GM19455 (cell line): ENCODE data around the gene LSM14B.

ENCODE experiments used
- ATAC-seq: cut with Tn5 transposase; IDR thresholded peaks from one replicate; pipeline ENCODE4 v1.9.1; 2021; ENCODE audit not compliant: unreplicated experiment

Gene LSM14B

DNA sequence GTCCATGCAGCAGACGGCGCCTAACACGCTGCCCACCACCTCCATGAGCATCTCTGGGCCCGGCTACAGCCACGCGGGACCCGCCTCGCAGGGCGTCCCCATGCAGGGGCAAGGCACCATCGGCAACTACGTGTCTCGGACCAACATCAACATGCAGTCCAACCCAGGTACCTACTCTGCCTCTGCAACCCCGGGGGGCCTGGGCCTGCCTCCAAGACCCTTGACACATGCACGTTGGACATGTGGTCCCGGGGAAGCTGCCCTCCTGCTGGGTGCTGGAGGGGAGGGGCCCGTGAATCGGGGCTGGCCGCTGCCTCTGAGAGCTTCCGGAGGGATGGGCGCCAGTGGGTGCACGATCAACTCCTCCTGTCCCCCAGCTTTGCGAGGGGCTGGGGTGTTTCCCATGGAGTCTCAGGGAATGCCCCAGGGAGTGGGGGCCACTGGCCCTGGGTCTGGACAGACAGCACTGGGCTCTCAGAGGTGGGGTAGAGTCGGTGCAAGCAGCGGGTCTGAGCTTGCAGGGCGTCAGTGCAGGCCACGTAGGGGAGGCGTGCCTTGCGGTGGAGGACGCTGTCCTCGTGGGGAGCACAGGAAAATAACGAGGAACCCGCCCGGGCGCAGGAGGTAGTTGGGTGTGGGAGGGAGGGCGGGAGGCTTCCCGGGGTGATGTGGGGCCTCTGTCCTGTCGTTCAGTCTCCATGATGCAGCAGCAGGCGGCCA lies 40.6 kb downstream of the LSM14B start:
- no peak for ATAC-seq

DNA sequence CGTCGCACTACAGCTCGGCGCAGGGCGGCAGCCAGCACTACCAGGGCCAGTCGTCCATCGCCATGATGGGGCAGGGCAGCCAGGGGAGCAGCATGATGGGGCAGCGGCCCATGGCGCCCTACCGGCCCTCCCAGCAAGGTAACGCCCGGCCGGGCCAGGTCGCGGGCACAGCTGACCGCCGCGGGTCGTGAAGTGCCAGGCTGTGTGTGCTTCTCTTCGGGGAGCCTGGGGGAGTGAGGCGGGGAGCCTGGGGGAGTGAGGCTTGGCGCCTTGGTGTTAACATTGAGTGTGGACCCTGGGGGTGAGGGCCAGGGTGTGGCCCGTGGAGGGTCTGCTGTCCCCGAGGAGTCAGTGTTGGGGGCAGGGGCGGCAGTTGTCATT lies 41.2 kb downstream of the LSM14B start:
- no peak for ATAC-seq

DNA sequence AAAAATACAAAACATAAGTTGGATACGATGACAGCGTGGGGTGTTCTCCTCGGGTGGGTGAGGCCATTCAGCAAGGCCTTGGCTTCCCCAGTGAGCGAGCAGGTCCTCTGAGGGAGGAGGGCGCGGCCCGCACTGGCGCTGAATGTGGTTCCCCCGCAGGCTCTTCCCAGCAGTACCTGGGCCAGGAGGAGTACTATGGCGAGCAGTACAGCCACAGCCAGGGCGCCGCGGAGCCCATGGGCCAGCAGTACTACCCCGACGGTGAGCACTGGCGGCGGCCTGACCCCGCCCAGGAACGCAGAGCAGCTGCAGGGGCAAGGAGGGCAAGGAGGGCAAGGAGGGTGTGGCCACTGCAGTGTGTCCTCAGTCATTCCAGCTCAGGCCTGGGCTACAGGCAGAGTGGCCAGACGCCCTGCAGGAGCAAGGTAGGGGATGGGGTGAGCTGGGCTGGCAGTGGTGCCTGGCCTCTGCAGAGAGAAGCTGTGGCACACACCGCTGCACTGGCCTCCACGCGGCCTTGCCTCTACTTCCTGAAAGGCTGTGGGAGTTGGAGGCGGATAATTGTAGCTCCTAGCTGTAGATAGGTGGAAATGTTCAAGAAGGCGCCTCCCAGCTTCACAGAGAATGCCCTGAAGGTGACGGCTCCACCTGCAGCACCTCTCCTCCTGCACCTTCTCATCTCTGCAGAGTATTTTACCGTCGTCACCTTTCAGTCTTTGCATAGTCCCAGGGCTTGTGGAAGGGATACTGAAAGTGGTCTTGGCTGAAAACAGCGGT lies 41.9 kb downstream of the LSM14B start:
- ATAC-seq, result no peak

DNA sequence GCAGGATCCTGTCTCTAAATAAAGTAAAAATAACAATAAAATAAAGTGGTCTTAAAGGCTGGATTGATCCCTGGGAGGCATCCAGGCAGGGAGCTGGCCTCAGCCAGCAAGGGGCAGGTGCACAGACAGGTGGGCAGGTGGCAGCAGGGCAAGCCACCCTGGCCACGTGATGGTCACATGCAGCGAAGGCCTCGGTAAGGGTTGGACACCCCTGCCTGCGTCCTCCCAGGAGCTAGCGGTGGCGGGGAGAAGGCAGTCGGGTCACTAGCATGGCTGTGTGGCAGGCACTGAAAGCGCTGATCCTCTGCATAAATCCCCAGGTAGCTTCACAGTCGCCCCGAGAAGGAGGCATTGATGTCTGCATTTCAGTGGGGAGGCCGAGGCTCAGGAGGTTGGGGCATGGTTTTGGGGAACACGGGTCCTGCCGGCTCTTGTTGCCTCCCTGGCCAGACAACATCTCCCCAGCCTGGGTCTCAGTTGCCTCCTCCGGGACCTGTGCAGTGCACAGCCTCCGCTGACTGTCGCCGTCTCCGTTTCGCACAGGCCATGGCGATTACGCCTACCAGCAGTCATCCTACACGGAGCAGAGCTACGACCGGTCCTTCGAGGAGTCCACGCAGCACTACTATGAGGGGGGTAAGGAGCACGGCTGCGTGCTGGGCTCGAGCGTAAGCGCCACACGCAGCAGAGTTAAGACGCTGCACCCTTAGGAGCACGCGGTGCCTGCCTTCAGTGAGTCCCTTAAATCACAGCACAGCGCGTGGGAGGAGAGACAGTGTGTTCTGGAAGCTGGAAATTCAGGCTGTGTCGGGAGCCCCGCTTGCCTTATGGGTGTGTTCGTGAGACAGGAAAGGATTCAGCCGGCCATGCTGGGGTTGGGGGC lies 42.8 kb downstream of the LSM14B start:
- no peak for ATAC-seq

DNA sequence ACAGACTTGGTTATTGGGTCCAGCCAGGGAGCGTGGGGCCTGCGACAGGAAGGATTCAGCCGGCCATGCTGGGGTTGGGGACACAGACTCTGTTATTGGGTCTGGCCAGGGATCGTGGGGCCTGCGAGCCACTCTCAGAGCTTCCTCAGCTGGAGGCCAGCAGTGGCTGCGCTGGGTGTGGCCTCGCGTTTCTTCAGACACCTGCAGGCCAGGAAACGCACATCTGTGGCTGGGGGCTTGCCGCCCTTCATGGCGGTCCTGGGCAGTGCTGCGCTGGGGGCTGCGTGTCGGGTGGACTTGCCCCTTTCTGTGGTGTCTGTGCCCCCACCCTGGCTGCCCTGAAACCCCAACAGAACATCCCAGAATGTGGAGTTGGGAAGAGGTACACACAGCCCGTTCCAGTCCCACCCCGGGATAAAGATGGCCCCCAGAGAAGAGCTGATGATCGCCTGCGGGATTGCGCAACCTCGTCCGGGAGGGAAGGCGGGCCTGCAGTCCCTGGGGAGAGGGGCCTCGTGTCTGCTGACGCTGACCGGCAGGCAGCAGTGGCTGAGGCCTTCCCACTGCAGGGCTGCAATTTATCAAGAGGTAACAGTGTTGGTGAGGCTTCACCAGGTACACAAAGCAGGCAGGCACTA lies 43.6 kb downstream of the LSM14B start:
- ATAC-seq, result no peak

DNA sequence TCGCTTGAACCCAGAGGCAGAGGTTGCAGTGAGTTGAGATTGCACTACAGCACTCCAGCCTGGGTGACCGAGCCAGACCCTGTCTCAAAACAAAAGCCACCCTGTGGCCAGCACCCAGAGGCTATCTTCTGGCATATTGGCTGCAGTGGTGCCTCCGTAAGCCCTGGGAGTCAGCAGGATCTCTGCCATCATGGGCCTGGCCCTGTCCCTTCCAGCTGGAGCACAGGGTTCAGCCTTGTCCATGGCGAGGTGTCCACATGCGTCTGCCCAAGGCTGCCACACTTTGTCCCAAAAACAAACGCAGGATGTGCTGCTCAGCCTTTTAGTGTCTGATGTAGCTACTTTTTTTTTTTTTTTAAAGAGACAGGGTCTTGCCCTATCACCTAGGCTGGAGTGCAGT lies 45.2 kb downstream of the LSM14B start:
- ATAC-seq, result no peak

DNA sequence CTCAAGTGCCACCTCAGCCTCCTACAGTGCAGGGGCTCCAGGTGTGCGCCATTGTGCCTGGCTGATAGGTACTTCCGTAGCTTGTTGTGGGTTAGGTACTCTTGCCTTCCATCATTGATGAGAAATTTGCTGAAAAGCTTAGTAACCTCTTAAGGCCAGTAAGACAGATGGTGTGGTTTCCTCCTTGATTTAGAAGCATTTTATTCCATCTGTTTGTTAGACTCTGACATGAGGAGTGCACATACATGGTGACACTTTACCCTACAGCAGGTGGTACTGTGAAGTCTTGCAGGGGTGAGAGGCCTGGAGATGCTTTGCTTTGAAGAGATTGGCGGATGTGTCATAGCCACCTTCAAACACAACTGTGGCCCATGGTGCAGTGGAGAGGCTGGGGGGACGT lies 45.8 kb downstream of the LSM14B start:
- ATAC-seq, result no peak

DNA sequence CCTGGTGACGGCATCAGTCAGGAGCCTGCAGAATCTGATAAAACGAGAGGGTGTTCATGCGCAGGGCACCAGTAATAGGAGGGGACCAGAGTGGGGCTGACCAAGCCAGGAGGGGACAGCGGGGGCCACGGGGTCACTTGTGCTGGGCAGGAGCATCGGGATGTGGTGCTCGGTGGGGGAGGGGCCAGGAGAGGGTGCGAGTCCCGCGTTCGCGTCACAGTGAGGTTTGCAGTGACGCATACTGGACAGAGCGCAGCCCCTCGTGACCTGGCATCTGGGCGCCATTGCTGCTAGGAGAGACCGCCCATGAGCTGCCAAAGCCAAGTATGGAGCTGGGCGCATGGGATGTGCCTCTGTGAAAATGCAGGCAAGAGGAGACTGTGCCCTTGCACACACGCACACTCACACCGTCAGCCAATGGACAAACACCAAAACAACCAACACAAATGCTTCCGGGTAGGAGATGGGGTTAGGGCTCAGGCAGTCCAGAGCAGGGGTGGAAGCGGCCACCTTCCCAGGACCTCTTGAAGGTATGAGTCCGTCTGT lies 46.7 kb downstream of the LSM14B start:
- no peak for ATAC-seq

DNA sequence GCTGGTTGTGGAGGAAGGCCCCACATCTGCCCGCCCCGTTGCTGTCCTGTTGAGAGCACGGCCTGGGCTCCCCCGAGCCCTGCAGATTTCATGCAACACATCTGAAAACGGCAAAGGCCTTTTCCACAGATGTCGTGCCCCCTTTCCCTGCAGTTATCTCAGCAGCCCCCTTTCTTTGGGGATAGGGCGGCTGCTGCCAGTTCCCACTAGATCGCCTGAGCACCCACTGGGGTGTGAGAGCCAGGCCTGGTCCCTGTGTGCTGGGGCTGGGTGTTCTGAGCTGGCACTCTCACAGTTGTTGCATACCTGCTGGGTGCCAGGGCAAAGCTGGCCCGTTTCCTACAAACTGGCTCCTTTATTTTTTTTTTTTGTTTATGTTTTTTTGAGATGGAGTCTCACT lies 48.3 kb downstream of the LSM14B start:
- no peak for ATAC-seq

DNA sequence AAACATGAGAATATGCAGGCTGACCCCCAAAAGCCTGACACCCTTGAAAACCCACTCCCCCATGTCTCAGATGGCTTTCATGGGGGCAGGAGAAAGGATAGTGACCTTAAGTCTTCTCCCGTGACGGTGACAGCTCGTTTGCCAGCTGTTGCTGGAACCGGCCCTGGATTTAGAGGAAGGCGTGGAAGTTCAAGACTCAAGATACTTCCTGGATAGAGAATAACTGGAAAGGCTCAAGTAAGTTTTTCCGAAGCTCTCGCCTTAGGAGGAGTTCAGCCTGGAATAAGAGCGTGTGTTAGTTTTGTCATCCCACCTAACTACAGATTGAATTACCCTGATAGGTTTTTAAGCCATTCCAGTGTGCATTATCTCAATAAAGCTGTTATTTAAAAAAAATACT lies 49.0 kb downstream of the LSM14B start:
- ATAC-seq, result no peak

DNA sequence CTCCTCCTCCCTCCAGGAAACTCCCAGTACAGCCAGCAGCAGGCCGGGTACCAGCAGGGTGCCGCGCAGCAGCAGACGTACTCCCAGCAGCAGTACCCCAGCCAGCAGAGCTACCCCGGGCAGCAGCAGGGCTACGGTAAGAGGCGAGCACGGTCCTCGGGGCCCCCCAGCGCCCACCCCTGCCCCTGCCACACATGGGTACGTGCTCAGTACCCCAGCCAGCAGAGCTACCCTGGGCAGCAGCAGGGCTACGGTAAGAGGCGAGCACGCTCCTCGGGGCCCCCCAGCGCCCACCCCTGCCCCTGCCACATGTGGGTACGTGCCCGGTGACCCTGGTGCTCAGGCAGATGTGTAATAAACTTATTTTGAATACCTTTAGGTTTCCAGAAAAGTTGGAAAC lies 50.4 kb downstream of the LSM14B start:
- ATAC-seq, result no peak

DNA sequence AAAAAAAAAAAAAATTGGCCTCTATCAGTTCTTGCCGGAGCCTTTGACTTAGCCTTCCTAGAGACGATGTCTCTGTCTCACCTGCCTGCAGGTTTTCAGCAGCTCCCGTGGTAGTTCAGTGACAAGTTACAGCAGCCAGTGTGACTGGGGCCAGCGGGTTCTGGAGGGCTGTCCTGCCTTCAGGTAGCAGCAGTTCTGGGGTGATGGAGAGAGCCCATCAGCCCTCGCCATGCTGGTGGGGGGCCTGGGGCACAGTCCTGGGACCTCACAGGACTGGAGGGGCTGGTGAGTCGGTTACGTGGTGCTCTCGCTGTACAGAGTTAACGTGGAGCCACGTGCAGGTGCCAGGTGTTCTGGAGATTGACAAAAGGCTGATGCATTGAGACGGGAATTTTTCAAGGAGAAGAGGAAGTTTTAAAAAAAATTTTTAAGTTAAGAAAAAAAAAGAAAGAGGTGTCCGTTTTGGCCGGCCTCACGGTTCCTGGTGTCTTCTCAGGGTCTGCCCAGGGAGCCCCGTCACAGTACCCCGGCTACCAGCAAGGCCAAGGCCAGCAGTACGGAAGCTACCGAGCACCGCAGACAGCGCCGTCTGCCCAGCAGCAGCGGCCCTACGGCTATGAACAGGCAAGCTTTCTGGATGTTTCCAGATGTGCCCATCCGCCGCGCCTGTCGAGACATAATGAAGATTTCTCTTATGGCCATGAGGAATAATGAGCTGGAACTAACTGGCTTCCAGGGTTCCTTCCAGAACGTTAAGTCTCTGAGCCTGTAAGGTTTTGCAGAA lies 51.9 kb downstream of the LSM14B start:
- no peak for ATAC-seq

DNA sequence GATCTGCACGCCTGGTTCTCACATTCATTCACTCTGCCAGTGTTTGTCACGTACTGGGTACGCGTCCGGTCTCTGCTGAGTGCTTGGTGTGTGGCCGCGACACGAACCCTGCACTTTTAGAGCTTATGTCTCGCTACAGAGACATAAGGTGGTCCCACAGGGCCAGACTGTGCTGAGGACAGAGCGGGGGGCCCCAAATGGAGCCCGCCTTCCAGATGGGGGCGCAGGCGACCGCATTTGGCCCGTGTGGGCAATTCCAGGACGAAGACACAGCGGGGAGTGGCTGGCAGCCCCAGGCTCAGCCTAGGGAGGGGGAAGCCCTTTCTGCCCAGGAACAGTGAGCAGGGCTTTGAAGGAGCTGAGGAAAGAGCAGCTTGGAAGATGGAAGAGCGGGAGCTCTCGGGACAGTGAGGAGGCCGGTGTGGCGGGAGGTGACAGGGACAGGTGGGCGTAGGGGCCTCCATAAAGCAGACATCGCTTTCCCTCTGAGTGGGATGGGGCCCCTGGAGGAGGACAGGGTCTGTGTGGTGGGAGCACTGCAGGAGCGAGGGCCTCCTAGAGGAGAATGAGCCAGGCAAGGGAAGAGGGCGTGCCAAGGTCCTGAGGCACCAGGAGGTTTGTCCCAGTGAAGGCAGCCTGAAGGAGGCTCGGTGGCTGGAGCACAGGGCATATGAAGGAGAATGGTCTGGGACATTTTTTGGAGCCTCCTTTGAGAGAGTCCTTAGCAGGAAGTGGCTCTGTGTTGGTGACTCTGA lies 52.8 kb downstream of the LSM14B start:
- no peak for ATAC-seq

DNA sequence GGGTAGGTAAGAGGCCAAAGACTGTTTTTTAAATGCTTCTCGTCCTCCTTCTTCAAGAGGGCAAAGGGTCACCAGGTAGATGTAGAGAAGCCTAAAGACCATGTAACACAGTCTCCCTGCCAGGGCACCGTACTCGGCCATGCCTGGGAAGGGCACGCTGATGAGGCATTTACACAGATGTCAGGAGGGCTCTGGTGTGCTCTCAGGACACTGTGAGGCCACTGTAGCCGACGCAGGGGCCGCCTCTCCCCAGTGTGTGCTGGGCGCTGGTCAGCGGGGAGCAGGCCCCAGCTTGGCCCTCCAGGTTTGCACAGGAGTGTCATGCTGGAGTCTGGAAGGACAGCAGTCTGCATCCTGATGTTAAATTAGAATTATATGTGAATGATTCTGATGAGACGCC lies 53.4 kb downstream of the LSM14B start:
- no peak for ATAC-seq

DNA sequence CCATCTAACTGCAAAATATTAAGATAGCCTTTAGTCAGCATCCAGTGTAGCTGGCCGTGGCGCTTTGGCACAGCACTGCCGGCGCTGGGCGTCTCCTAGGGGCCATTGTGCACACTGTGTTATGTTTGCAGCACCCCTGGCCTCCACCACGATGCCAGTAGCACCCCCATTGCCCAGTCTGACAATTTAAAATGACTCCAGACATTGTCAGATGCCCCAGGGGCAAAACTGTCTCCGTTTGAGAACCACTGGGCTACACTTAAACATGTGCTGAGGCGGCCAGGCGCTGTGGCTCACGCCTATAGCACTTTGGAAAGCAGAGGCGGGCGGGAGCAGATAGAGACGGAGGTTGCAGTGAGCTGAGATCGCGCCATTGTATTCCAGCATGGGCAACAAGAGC lies 54.6 kb downstream of the LSM14B start:
- ATAC-seq, result no peak

DNA sequence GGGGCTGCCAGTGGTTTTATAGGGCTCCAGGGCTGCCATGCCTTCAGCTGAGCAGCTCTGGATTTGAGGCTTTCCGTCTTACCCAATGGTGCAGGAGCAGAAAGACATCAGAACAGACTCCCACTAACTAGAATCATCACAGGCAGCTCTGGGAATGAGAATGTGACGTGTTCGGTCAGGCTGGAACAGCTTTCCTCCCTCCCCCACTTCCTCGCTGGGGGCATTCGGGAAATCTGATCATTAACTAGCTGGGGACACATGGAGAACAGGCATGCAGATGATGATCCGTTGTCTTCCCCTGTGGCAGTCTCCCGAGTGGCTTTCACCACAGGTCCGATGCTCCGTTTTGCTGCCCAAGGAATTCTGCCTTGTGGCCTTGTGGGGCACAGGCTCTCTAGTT lies 55.0 kb downstream of the LSM14B start:
- no peak for ATAC-seq

DNA sequence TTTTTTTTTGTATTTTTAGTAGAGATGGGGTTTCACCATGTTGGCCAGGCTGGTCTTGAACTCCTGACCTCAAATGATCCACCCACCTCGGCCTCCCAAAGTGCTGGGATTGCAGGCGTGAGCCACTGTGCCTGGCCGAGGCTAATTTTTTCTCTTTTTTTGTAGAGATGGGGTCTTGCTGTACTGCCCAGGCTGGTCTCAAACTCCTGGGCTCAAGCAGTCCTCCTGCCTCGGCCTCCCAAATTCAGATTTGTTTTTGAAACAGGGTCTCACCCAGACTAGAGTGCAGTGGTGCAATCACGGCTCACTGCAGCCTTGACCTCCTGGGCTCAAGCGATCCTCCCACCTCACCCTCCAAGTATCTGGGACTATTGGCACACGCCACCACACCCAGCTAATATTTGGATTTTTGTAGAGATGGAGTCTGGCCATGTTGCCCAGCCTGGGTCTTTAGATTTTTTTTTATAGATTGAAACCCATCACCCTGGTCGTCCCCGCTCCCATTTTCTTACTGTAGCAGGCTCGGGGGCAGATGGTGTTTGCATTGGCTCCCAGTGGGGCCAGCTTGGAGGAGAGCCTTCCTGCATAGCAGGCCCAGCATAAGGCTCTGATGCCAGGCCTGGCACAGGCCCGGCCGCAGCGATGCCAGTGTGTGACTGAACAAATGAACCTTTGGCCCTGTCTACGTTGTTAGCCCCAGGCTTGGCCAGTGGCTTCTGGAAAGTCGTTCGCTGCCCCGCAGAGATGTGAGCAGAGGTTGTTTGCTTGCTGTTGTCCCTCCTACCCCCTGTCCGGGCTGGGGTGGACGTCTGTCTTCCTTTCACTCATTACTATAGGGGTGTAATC lies 56.3 kb downstream of the LSM14B start:
- ATAC-seq, result no peak

DNA sequence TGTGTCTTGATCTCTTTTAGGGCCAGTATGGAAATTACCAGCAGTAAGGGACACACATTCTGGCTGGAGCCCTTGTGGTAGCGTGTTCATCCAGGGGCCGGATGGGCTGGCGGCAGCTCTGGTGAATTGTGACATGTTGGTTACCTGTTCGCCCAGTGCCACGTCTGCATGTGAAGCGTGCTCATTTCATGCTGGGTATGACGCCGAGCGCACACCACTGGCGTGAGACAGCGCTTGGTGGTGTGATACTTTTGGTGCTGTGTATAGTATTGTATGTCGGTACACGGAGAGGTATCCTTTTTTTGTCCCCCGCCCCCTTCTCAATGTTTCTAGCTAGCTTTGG lies 56.9 kb downstream of the LSM14B start:
- no peak for ATAC-seq

DNA sequence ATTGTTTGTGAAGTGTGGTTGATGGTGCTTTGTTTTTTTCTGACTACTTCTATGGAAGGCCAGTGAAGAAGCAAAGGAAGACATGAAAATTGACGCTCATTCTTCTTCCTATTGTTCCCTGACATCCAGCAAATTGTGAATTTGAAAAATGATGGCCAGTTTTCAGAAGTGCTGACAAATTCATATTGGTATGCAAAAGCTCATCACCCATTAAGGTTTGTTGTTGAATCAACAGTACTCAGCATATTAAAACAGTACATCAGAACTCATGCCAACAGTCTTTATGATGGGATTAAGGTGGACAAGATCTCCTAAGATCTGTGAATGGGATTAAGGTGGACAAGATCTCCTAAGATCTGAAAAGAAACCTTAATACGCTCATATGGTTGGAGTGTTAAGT lies 59.5 kb downstream of the LSM14B start:
- no peak for ATAC-seq
